Measurements from ENCODE around the gene ARF3. TPM values are rescaled to one million over a fixed set of nuclear protein-coding genes. Genes with fewer than 3 reads are reported as not detected.
A peak's percentile ranks its signal among the peaks of the same experiment; 100 is the strongest.

The ARF3 gene
- total and polyA plus RNA-seq, 12 donors, result 30.3 to 90.8 (median 53.8) TPM

DNA sequence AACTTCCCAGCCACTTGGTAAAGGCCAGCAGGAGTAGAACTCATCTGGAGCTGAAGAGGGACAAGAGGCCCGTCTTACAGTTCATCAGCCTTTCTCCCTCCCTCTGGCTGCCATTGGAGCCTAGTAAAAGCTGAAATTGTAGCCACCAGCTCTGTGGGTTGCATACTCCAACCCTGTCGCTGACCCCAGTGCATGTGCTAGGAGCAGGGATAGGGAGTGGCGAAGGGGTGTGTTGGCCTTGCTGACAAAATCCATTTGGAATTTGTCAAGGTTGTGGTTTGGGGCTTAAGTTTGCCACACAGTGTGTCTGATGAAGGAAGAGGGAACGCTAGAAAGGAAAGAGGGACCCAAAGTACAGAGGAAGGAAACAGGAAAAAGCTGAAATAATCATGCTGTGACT, 4.0 kb upstream of the ARF3 start:
- ATAC-seq (no peak), DNase-seq (no peak)
- TF ChIP-seq, protein P1, sequence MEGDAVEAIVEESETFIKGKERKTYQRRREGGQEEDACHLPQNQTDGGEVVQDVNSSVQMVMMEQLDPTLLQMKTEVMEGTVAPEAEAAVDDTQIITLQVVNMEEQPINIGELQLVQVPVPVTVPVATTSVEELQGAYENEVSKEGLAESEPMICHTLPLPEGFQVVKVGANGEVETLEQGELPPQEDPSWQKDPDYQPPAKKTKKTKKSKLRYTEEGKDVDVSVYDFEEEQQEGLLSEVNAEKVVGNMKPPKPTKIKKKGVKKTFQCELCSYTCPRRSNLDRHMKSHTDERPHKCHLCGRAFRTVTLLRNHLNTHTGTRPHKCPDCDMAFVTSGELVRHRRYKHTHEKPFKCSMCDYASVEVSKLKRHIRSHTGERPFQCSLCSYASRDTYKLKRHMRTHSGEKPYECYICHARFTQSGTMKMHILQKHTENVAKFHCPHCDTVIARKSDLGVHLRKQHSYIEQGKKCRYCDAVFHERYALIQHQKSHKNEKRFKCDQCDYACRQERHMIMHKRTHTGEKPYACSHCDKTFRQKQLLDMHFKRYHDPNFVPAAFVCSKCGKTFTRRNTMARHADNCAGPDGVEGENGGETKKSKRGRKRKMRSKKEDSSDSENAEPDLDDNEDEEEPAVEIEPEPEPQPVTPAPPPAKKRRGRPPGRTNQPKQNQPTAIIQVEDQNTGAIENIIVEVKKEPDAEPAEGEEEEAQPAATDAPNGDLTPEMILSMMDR (IDR thresholded peaks at IDR 0.05), result no peak
- intact Hi-C loops (cut with DNase I), result no loop called here
- WGBS, 2 donors, result 43 to 60% methylated on average over 4 of the region's 4 CpGs
- peaks cover 0 to 13% (median 5%) of the 10 kb centered on the region in 9 donors for H3K4me1 ChIP-seq
- H3K27ac ChIP-seq, result no peak overlapping the region
- H3K27me3 ChIP-seq, result peaks cover 0 to 24% (median 4%) of the 10 kb centered on the region in 7 donors
- no peaks in the 10 kb centered on the region for H3K36me3 ChIP-seq
- no peak overlapping the region for H3K4me3 ChIP-seq
- H3K9me3 ChIP-seq, result no peaks in the 10 kb centered on the region

DNA sequence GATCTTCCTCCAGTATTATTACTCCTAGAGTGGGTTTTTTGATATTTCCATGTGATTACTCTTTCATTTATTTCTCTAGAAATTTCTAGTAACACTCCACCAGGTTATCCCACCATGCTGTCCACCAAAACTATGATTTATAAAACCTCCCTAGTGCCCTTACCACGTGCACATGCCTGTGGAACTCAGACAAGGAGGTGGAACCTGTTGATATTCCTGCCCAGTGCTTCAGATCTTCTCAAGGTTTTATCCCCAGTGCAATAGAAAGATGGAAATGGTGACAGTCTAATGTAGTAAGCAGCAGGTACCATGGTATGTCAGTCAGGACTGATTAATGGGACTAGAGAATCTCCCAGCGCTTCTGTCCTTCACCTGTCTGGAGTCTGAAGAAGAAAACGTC, 3.5 kb upstream of the ARF3 start:
- Histone ChIP-seq H3K4me3 (no peak overlapping the region), H3K27ac (no peak overlapping the region), H3K9me3 (no peaks in the 10 kb centered on the region), H3K27me3 (peaks cover 0 to 24% (median under 1%) of the 10 kb centered on the region in 7 donors), H3K4me1 (peaks cover under 1 to 18% (median 10%) of the 10 kb centered on the region in 9 donors), H3K36me3 (no peaks in the 10 kb centered on the region)
- no peak for ATAC-seq
- DNase-seq, result no peak
- 69 to 70% methylated on average over 3 of the region's 3 CpGs for WGBS, 2 donors
- TF ChIP-seq, protein P1 (IDR thresholded peaks at IDR 0.05), result no peak
- intact Hi-C loops (cut with DNase I), result no loop called here

DNA sequence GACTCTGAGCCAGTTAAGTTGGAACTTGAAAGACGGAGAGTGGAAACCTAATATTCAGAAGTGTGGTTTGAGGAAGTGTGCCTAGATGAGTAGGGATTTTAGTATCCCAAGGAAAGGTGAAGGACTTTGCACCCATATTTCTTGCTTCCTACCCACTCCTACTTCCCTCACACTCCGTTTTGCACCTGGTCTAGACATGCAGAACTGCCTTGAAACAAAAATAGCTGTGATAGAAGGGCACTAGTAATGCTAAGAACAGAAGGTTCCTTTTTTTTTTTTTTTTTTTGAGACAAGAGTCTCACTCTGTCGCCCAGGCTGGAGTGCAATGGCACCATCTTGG, 732 bp upstream of the ARF3 start:
- intact Hi-C loops (cut with DNase I), result no loop called here
- DNase-seq (no peak), ATAC-seq (no peak)
- Histone ChIP-seq H3K4me1 (peaks cover 5 to 37% (median 27%) of the 10 kb centered on the region in 9 donors), H3K4me3 (peak overlapping the region in 8 of 10 donors; percentile 74 to 98 (median 96)), H3K27me3 (peaks cover 0 to 12% (median 0%) of the 10 kb centered on the region in 7 donors), H3K9me3 (no peaks in the 10 kb centered on the region), H3K27ac (peak overlapping the region in 5 of 10 donors; percentile 72 to 93 (median 91)), H3K36me3 (peaks cover 0 to 12% (median 0%) of the 10 kb centered on the region in 9 donors)
- TF ChIP-seq, protein P1 (IDR thresholded peaks at IDR 0.05), result no peak
- 34 to 40% methylated on average over 3 of the region's 3 CpGs for WGBS, 2 donors

DNA sequence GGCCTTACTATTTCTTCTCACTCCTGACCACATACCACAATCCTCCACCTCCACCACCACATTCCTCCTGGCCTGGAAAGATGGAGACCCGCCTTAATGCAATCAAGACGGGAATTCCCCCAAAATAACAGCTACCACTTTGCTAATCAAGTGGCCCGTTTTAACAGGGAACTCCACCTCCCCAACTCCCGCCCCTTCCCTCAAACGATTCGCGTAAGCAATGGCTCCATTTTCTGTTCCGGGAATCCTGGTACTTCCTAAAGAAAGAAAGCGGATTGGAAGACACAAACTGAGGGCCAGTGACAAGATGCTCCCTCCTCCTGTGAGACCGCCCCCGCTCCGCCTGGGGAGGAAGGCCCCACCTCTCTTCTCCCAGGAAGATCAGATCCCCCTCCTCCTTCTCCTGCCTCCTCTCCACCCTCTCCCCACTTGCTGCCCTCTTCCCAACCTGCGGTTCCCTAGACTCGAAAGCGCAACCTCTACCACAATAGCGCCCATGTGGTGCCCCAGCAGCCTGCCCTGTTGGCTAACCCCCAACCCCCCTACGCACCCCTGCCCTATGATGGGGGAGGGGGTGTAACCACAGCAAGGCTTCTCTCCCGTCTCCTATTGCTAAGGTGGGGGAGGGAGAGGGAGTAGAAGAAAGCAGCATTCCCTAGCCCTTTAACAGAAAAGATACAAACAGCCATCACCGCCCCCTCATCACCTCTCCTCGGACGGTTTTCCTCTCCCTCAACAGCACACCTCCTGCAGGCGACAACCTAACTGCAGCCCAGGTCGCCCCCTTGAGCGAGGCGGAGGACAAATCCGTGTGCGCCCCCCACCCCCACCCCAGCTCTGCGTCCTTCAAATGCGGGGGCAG, 777 bp downstream of the ARF3 start:
- TF ChIP-seq, protein P1 (IDR thresholded peaks at IDR 0.05), result peak in 2 of 9 donors; percentile 7 to 11
- Histone ChIP-seq H3K36me3 (peaks cover 0 to 22% (median 3%) of the 10 kb centered on the region in 9 donors), H3K27me3 (peaks cover 0 to 8% (median 0%) of the 10 kb centered on the region in 7 donors), H3K9me3 (no peaks in the 10 kb centered on the region), H3K4me3 (peak overlapping the region; percentile 74 to 98 (median 95)), H3K27ac (peak overlapping the region; percentile 17 to 93 (median 88)), H3K4me1 (peaks cover 5 to 37% (median 27%) of the 10 kb centered on the region in 9 donors)
- 1 to 2% methylated on average over 28 of the region's 29 CpGs for WGBS, 2 donors
- intact Hi-C loops (cut with DNase I), result no loop called here
- ATAC-seq (peak; percentile 87 to 96 (median 91)), DNase-seq (peak; percentile 80 to 88)

Measured in heart right ventricle (tissue), 16 donors.